SH-SY5Y (cell line): ENCODE results near the gene SMYD4.

Experiments
- GATA2 ChIP-seq: IDR thresholded peaks from 2 replicates; pipeline ENCODE4 v1.6.1; 2011; ENCODE audit warnings: mild to moderate bottlenecking, low read depth, low read length
- GATA3 ChIP-seq: IDR thresholded peaks from 2 replicates; pipeline ENCODE4 v1.6.1; 2011; ENCODE audit warnings: low read depth, mild to moderate bottlenecking, low read length, moderate library complexity

DNA sequence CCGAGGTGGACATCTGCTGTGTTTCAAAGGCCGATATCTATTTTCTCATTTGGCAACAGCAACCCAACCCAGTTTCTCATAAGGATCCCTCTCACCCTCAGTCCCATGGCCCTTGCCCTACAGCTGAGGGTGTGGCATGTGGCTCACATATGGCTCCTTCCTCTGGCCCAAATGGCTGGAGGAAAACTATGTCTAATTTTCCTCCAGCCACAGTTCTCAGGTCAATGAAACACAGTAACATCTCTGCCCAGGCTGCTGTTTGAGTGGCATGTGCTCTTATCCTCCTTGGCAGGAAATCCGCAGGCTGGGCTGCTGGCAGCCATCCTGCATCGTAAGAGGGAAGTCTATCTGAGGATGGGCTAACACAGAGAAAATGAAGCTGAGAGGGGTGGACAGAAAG lies 43.8 kb downstream of the SMYD4 start:
- TF ChIP-seq GATA2 (no peak), GATA3 (no peak)
